GM23248 (cell line): Measurements from ENCODE around the gene MARS1. TPM values are rescaled to one million over a fixed set of nuclear protein-coding genes. Genes with fewer than 3 reads are reported as not detected.

ENCODE experiments used
- DNase-seq: peaks from one replicate; pipeline ENCODE4 v3.0.0-alpha.2; 2015
- H2AFZ ChIP-seq: fragments of 200-600 bp; sonication (generic); 2 replicates; pipeline ENCODE4 v1.6.1; 2016; ENCODE audit warnings: antibody characterized with exemption
- H3F3A ChIP-seq: fragments of 200-600 bp; sonication (generic); 2 replicates; pipeline ENCODE4 v1.6.1; 2016; ENCODE audit warnings: mild to moderate bottlenecking, antibody characterized with exemption, mixed run types; ENCODE audit not compliant: insufficient read depth
- H3K27ac ChIP-seq: fragments of 200-600 bp; sonication (generic); 2 replicates; pipeline ENCODE4 v1.5.1; 2016; ENCODE audit warnings: mild to moderate bottlenecking
- H3K27me3 ChIP-seq: fragments of 200-600 bp; sonication (generic); replicated peaks from 2 replicates; pipeline ENCODE4 v1.6.1; 2016; ENCODE audit warnings: mild to moderate bottlenecking; ENCODE audit not compliant: insufficient read depth
- H3K36me3 ChIP-seq: fragments of 200-600 bp; sonication (generic); 2 replicates; pipeline ENCODE4 v1.6.1; 2016; ENCODE audit warnings: low read depth, mild to moderate bottlenecking
- H3K4me1 ChIP-seq: fragments of 200-600 bp; sonication (generic); 2 replicates; pipeline ENCODE4 v1.6.1; 2016; ENCODE audit warnings: mild to moderate bottlenecking; ENCODE audit not compliant: insufficient read depth
- H3K4me2 ChIP-seq: fragments of 200-600 bp; sonication (generic); one replicate; pipeline ENCODE4 v1.6.1; 2016; ENCODE audit warnings: mild to moderate bottlenecking; ENCODE audit not compliant: unreplicated experiment
- H3K4me3 ChIP-seq: fragments of 200-600 bp; sonication (generic); 2 replicates; pipeline ENCODE4 v1.5.1; 2016; ENCODE audit warnings: mild to moderate bottlenecking
- H3K79me2 ChIP-seq: fragments of 200-600 bp; sonication (generic); 2 replicates; pipeline ENCODE4 v1.6.1; 2016; ENCODE audit warnings: mild to moderate bottlenecking; ENCODE audit not compliant: insufficient read depth
- H3K9ac ChIP-seq: fragments of 200-600 bp; sonication (generic); 2 replicates; pipeline ENCODE4 v1.6.1; 2016; ENCODE audit warnings: mild to moderate bottlenecking
- H3K9me2 ChIP-seq: fragments of 200-600 bp; sonication (generic); 2 replicates; pipeline ENCODE4 v1.6.1; 2016; ENCODE audit warnings: mixed run types, mild to moderate bottlenecking, moderate library complexity; ENCODE audit not compliant: insufficient read depth
- H3K9me3 ChIP-seq: fragments of 200-600 bp; sonication (generic); one replicate; pipeline ENCODE4 v1.6.1; 2017; ENCODE audit warnings: low read depth
- H4K20me1 ChIP-seq: fragments of 200-600 bp; sonication (generic); 2 replicates; pipeline ENCODE4 v1.6.0; 2016; ENCODE audit not compliant: insufficient read depth
- EZH2 ChIP-seq: fragments of 200-600 bp; sonication (generic); IDR thresholded peaks from 2 replicates; pipeline ENCODE4 v1.6.1; 2018; ENCODE audit warnings: antibody characterized with exemption, mild to moderate bottlenecking; ENCODE audit not compliant: insufficient read depth, poor library complexity, severe bottlenecking
- EZH2phosphoT487 ChIP-seq: fragments of 200-600 bp; sonication (generic); IDR thresholded peaks from 2 replicates; pipeline ENCODE4 v1.6.1; 2018; ENCODE audit warnings: antibody characterized with exemption, moderate library complexity, mild to moderate bottlenecking, low read depth; ENCODE audit not compliant: insufficient read depth
- WGBS, 2 experiments: methylation state at CpG; one replicate each; pipeline ENCODE4 v1.1.6; 2015 to 2017; ENCODE audit warnings: low lambda C conversion rate in 2 of 2, low coverage in 1 of 2; ENCODE audit errors: missing lambda C conversion rate in 2 of 2; 5-methylcytosine and 5-hydroxymethylcytosine counted together
- in situ Hi-C: fragments of 300-500 bp; cut with MboI; formaldehyde crosslinking; loops from 2 replicates; pipeline ENCODE4 v1.15.0; 2020
- microRNA counts: library from miRNA; unstranded; fragments of <30 nt; microRNA quantifications from one replicate; lab custom pipeline; 2016
- microRNA-seq: library from miRNA; unstranded; fragments of <30 nt; microRNA quantifications from one replicate; pipeline ENCODE4, GENCODE V29; 2016; ENCODE audit warnings: borderline number of aligned reads
- polyA plus RNA-seq: library from polyadenylated mRNA; unstranded; fragments of >200 nt; fragmentation: Nextera tagmentation; extraction: Ambion mirVana; gene quantifications from 2 replicates; pipeline ENCODE4 v1.2.1, GENCODE V29; 2016
- small RNA-seq: library from RNA; depleted of rRNA; stranded (forward); fragments of <200 nt; gene quantifications from one replicate; pipeline ENCODE3, GENCODE V24; 2014; ENCODE audit warnings: low read depth, low replicate concordance
- total RNA-seq: library from RNA; depleted of rRNA; stranded (reverse); fragments of >200 nt; shearing (Covaris generic); gene quantifications from 2 replicates; pipeline ENCODE4 v1.2.3, GENCODE V29; 2014; rRNA removed

The MARS1 gene
- total and polyA plus RNA-seq, 2 experiments from 2014 or later = 184 to 272 TPM

DNA sequence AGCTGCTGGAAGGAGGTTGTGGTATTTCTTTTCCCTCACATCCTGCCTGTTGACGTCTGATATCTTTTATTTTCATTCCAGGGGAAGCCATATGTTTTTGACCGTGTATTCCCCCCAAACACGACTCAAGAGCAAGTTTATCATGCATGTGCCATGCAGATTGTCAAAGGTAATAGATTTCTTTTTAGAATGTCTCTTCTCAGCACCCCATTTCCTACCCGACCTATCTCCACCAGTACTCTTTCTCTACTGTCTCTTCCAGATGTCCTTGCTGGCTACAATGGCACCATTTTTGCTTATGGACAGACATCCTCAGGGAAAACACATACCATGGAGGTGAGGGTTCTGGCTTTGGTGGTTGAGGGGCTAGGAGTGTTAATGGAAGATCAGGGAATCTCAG lies 75.5 kb downstream of the MARS1 start:
- TF ChIP-seq EZH2 (no peak), EZH2phosphoT487 (no peak)
- no peak overlapping the region for H3K9ac ChIP-seq
- no peak overlapping the region for H2AFZ ChIP-seq
- H3K4me2 ChIP-seq = no peak overlapping the region
- H3K9me2 ChIP-seq = no peaks in the 10 kb centered on the region
- H3K36me3 ChIP-seq = no peaks in the 10 kb centered on the region
- H3K9me3 ChIP-seq = no peaks in the 10 kb centered on the region
- no peaks in the 10 kb centered on the region for H3K27me3 ChIP-seq
- H4K20me1 ChIP-seq = no peaks in the 10 kb centered on the region
- H3K4me3 ChIP-seq = no peak overlapping the region
- H3K27ac ChIP-seq = no peak overlapping the region
- DNase-seq = no peak
- H3F3A ChIP-seq = no peaks in the 10 kb centered on the region
- WGBS, 2 experiments = 32 to 41% methylated on average over 4 of the region's 4 CpGs
- H3K79me2 ChIP-seq = no peaks in the 10 kb centered on the region
- in situ Hi-C loops = no loop called here
- H3K4me1 ChIP-seq = no peaks in the 10 kb centered on the region

DNA sequence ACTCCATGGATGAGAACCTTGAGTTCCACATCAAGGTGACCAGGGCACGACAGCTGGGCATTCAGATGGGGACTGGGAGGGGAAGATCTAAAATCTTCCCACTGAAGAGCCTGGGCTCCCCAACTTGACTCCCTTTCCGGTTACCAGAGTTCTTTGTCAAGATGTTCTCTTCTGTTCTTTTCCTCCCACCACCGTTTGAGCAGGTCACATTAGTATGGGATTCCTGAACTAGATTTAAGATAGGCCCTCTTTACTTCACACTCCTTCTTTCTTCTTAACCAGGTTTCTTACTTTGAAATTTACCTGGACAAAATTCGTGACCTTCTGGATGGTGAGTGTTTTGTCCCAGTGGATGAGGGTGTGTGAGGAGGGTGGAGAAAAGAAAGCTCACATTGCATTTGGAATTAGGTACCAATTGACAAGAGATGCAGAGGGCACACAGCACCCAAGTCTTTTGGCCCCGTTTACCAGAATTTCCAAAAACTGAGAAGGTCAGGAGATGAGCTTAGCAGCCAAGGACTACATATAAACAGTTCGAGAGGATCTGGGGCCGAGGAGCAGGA lies 76.4 kb downstream of the MARS1 start:
- no peak for DNase-seq
- no peaks in the 10 kb centered on the region for H3K36me3 ChIP-seq
- no peaks in the 10 kb centered on the region for H3K4me1 ChIP-seq
- no peaks in the 10 kb centered on the region for H4K20me1 ChIP-seq
- 57 to 60% methylated on average over 7 of the region's 7 CpGs for WGBS, 2 experiments
- H3K4me3 ChIP-seq = no peak overlapping the region
- no peaks in the 10 kb centered on the region for H3K9me2 ChIP-seq
- H3K27ac ChIP-seq = no peak overlapping the region
- TF ChIP-seq EZH2 (no peak), EZH2phosphoT487 (no peak)
- H3K9ac ChIP-seq = no peak overlapping the region
- H3F3A ChIP-seq = no peaks in the 10 kb centered on the region
- H3K27me3 ChIP-seq = no peaks in the 10 kb centered on the region
- H3K9me3 ChIP-seq = no peaks in the 10 kb centered on the region
- no peak overlapping the region for H2AFZ ChIP-seq
- H3K79me2 ChIP-seq = no peaks in the 10 kb centered on the region
- H3K4me2 ChIP-seq = no peak overlapping the region
- in situ Hi-C loops = no loop called here

MicroRNAs encoded within 50 kb of the gene (microRNA counts, 767-probe panel; counts per million panel counts)
- 447 counts per million, percentile 86 among the panel's probes with 10 or more counts for microRNA hsa-miR-616-3p (lab: Ali Mortazavi, UCI)

Small RNA genes lying within 50 kb of the gene (microRNA-seq; reads per million reads assigned to microRNA genes)
- gene MIR616 (2.6 reads per million), gene MIR6758 (not detected)

Small RNA genes lying within 50 kb of the gene (small RNA-seq; reads per million reads assigned to genes)
- not detected for gene MIR616

Other genes starting within 250 kb of the MARS1 start
- 0.32 and 1.3 TPM in 2 replicates for gene STAC3, start 236.9 kb upstream of the MARS1 start, total RNA-seq
- 0.35 and 0.52 TPM in 2 replicates for gene STAC3, start 236.9 kb upstream of the MARS1 start, polyA plus RNA-seq
- 16.9 and 27.6 TPM in 2 replicates for gene R3HDM2, start 57.0 kb upstream of the MARS1 start, total RNA-seq
- 16.2 and 17.0 TPM in 2 replicates for gene R3HDM2, start 57.0 kb upstream of the MARS1 start, polyA plus RNA-seq
- not detected in 2 replicates for gene INHBC, start 53.3 kb upstream of the MARS1 start, total RNA-seq
- 0.09 TPM in 1 of 2 replicates, not detected in the other for gene INHBC, start 53.3 kb upstream of the MARS1 start, polyA plus RNA-seq
- gene INHBE, start 32.8 kb upstream of the MARS1 start, total RNA-seq = 0.65 and 0.76 TPM in 2 replicates
- 0.23 and 0.24 TPM in 2 replicates for gene INHBE, start 32.8 kb upstream of the MARS1 start, polyA plus RNA-seq
- 0.63 and 1.8 TPM in 2 replicates for gene GLI1, start 28.3 kb upstream of the MARS1 start, total RNA-seq
- gene GLI1, start 28.3 kb upstream of the MARS1 start, polyA plus RNA-seq = 0.89 and 1.0 TPM in 2 replicates
- gene ARHGAP9, start 8.2 kb upstream of the MARS1 start, total RNA-seq = 0.11 TPM in 1 of 2 replicates, not detected in the other
- gene ARHGAP9, start 8.2 kb upstream of the MARS1 start, polyA plus RNA-seq = 0.48 and 0.61 TPM in 2 replicates
- gene DDIT3, start 32.4 kb downstream of the MARS1 start, total RNA-seq = 13.2 and 14.7 TPM in 2 replicates
- gene DDIT3, start 32.4 kb downstream of the MARS1 start, polyA plus RNA-seq = 36.6 and 42.5 TPM in 2 replicates
- gene MBD6, start 34.8 kb downstream of the MARS1 start, total RNA-seq = 2.1 and 2.8 TPM in 2 replicates
- gene MBD6, start 34.8 kb downstream of the MARS1 start, polyA plus RNA-seq = 9.7 and 13.0 TPM in 2 replicates
- 158 and 202 TPM in 2 replicates for gene DCTN2, start 59.1 kb downstream of the MARS1 start, total RNA-seq
- gene DCTN2, start 59.1 kb downstream of the MARS1 start, polyA plus RNA-seq = 141 and 144 TPM in 2 replicates
- under 0.01 and 0.11 TPM in 2 replicates for gene KIF5A, start 62.0 kb downstream of the MARS1 start, total RNA-seq
- gene KIF5A, start 62.0 kb downstream of the MARS1 start, polyA plus RNA-seq = 0.15 and 0.18 TPM in 2 replicates
- gene PIP4K2C, start 103.1 kb downstream of the MARS1 start, total RNA-seq = 21.5 and 27.3 TPM in 2 replicates
- 20.7 and 22.5 TPM in 2 replicates for gene PIP4K2C, start 103.1 kb downstream of the MARS1 start, polyA plus RNA-seq
- gene DTX3, start 116.8 kb downstream of the MARS1 start, total RNA-seq = 12.3 and 19.6 TPM in 2 replicates
- 7.7 and 8.7 TPM in 2 replicates for gene DTX3, start 116.8 kb downstream of the MARS1 start, polyA plus RNA-seq
- 24.2 and 43.0 TPM in 2 replicates for gene ARHGEF25, start 123.4 kb downstream of the MARS1 start, total RNA-seq
- 0.24 and 0.60 TPM in 2 replicates for gene ARHGEF25, start 123.4 kb downstream of the MARS1 start, polyA plus RNA-seq
- 7.8 and 8.6 TPM in 2 replicates for gene B4GALNT1, start 145.1 kb downstream of the MARS1 start, total RNA-seq
- 4.7 and 5.4 TPM in 2 replicates for gene B4GALNT1, start 145.1 kb downstream of the MARS1 start, polyA plus RNA-seq
- 215 and 329 TPM in 2 replicates for gene OS9, start 206.1 kb downstream of the MARS1 start, total RNA-seq
- gene OS9, start 206.1 kb downstream of the MARS1 start, polyA plus RNA-seq = 186 and 194 TPM in 2 replicates